Measurements from ENCODE around the gene GGTLC3.
"Not testable (repeated sequence)": the region's sequence is repeated elsewhere in the genome, so short reads cannot be mapped to it uniquely, and the experiment has no call there.

GGTLC3 gene

DNA sequence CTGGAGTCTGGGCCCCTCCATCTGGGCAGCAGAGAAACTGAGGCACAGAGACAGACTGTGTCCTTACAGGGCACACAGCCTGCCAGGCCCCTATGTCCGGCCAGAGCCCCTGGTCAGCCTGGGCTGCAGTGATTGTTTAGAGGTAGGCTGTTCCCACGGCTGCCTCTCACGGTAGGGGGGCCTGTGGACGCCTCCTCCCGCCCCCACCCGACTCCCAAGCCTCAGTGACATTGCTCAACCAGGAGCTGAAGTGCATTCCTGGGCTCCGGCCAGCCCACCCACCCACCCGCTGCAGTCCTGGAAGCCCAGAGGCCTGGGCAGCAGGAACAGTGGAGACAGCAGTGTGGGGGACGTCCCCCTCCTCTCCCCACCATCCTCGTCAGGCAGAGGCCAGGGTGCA lies 4.5 kb downstream of the GGTLC3 start:
- not testable (repeated sequence) for DNase-seq (ENCODE audit: low spot score)

DNA sequence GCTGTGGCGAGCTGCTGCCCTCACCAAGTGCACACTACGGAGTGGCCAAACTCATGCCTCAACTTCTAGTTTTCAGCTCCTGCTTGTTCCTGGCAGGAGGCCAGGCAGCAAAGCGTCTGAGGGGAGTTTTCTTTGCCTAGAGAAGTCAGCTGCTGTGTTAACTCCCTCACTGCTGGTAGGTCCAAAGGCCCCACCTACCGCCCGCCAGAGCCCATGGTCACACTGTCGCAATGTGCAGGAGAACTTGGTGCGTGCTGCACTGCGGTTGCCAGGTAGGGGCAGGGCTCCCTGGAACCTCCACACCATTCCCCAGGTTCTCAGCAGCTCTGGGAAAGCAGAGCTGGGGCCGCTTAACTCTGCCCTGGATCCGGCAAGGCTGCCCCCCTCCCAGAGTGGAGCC lies 5.6 kb downstream of the GGTLC3 start:
- DNase-seq (ENCODE audit: low spot score), result not testable (repeated sequence)

DNA sequence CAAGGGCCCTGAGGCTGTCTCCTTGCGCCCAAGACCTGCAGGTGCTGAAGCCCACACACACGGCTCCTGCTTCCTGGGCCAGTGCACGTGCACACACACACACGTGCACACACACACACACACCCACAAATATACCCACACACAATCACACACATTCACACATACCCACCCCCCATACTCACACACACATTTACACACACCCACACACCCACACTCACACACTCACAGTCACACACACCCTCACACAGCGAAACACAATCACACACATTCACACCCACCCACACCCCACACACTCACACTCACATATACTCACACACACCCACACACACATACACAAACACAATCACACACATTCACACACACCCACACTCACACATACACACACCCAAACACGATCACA lies 6.6 kb downstream of the GGTLC3 start:
- not testable (repeated sequence) for DNase-seq (ENCODE audit: low spot score)

DNA sequence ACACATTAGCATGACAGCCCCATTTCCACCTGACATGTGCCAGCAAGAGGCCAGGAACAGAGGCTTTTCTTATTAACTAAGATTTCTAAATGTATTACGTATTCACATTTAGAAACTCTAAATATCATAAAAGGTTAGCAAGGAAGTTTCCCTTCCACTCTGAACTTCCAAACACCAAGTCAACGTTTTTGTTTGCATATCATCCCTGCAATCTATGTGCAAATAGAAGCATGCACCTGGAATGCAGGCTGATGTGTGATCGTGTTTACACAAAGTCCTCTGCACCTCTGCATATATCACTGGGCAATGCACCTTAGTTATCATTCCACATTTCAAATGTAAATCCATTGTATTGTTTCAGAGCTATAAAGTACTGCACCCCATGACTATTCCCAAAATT lies 21.7 kb downstream of the GGTLC3 start:
- DNase-seq (ENCODE audit: low spot score), result not testable (repeated sequence)

All from germinal center (tissue), 1 donor.